HG02885 (cell line): ENCODE results near the gene RPS2.

Experiments used
- ATAC-seq: cut with Tn5 transposase; IDR thresholded peaks from one replicate; pipeline ENCODE4 v1.9.1; 2021; ENCODE audit warnings: mild to moderate bottlenecking; ENCODE audit not compliant: unreplicated experiment, poor library complexity

The RPS2 gene

GRCh38 chr16:1982991-1983543, 18.4 kb upstream of the RPS2 start:
- ATAC-seq, result no peak

GRCh38 chr16:1982013-1982433, 17.4 kb upstream of the RPS2 start:
- ATAC-seq, result no peak

DNA sequence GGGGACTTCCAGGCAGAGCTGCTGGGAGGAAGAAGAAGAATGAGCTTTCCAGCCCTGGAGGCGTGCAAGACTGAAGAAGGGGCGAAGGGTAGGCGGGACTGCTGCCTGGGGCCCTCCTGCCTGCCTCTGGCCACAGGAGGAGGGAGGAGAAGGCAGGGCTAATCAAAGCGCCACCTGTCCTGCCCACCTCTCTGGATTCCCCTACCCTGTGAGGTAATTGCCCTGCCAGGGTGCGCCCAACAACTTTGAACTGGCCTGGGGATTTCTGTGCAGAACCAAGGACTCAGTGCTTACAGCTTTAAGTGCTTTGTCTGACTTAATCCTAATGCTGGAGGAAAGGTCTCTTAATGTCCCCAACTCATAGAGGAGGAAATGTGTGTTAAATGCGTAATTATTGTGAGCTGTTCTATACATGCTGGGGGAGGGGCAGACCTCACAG, 16.8 kb upstream of the RPS2 start, which contains the start of gene NOXO1:
Gene NOXO1, minus strand, starts transcription at position 72 of the 439 bp plus-strand sequence. CDS start 290 bp downstream, outside the sequence.
- no peak for ATAC-seq

DNA sequence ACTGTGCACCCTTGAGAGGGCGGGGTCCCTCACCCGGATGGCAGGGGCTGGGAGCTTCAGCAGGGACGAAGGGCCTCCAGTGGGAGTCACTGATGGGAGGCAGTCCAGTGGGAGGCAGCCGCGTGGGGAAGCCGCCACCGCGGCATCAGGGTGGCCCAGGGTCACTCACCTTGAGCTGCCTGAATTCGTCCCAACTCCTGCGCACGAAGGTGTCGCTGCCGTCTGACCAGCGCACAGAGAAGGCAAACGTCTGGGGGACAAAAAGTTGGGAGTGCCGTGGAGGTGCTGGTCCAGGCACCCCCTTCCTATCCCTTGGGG, 16.1 kb upstream of the RPS2 start:
- no peak for ATAC-seq

GRCh38 chr16:1980030-1980769, 15.6 kb upstream of the RPS2 start:
- ATAC-seq, result no peak

- no peak for ATAC-seq
Measured at GRCh38 chr16:1979271-1980029, 14.8 kb upstream of the RPS2 start.

DNA sequence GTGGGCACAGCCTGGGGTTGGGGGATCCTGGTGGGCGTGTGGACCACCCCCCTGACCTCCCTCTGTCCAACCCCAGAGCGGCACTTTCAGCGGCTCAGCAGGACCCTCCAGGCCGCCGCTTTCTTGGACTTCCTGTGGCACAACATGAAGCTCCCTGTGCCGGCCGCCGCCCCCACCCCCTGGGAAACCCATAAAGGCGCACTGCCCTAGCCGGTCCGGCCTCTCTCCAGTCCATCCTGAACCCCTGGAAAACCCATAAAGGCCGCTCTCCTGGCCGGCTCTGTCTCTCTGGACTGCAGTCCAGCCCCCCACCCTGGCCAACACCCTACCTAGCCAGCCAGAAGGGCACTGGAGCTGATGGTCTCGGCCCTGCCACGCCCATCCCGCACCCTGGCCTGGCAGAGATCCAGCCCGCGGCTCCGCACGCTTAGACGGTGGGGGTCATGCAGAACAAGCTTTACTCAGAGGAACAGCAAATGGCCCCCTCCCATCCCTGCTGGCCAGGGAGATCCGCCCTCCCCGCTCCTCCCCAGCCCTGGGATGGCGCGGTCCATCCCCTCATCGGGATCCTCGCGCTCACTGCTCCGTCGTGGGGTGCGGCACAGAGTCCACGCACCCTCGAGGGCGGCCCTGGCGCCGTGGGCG, 14.0 kb upstream of the RPS2 start:
- ATAC-seq, result no peak

DNA sequence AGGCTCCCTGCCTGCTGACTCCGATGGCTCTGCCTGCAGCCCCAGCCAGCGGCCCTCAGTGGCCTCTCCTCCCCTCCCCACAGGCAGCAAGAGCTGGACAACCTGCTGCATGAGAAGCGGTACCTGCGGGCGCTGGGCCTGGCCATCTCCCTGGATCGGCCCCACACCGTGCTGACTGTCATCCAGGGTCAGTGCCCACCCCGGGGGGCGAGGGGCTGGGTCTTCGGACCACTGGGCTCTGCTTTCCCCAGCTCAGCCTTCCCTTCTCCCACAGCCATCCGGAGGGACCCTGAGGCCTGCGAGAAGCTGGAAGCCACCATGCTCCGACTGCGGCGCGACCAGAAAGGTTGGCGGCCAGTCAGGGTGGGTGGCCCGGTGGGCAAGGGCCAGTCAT, 13.2 kb upstream of the RPS2 start:
- ATAC-seq, result no peak

DNA sequence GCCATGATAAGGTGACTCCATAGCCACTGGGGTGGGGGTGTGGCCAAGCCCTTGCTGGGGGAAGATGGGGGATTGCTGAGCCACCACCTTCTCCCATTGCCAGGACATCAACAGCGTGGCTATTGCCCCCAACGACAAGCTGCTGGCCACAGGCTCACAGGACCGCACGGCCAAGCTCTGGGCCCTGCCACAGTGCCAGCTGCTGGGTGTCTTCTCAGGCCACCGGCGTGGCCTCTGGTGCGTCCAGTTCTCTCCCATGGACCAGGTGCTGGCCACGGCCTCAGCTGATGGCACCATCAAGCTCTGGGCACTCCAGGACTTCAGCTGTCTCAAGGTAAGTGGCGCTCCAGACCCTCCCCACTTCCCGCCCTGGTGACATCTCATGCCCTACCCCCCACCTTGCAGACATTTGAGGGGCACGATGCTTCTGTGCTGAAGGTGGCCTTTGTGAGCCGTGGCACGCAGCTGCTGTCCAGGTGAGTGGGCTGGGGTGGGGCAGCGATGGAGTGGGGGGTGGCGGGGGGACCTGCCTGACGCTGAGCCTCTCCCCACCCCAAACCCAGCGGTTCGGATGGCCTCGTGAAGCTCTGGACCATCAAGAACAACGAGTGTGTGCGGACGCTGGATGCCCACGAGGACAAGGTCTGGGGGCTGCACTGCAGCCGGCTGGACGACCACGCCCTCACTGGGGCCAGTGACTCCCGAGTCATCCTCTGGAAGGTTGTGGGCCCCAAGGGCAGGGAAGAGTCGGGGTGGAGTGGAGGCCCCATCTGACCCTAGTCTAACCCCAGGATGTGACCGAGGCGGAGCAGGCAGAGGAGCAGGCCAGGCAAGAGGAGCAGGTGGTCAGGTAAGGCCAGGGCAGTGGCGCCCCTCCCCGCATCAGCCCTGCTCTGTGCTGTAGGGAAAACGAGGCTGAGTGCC, 12.6 kb upstream of the RPS2 start:
- no peak for ATAC-seq

DNA sequence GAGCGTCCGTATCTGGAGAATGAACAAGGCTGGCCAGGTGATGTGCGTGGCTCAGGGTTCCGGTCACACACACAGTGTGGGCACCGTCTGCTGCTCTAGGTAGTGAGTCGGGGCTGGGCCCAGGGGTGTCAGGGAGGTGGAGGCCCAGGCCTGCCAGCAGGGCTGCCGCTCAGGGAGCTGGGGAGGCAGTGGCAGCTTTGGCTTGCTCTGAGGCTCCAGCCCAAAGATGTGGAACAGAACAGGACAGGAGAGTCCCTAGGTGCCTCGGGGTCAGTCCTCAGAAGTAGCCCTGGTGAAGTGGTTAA, 11.5 kb upstream of the RPS2 start:
- no peak for ATAC-seq

DNA sequence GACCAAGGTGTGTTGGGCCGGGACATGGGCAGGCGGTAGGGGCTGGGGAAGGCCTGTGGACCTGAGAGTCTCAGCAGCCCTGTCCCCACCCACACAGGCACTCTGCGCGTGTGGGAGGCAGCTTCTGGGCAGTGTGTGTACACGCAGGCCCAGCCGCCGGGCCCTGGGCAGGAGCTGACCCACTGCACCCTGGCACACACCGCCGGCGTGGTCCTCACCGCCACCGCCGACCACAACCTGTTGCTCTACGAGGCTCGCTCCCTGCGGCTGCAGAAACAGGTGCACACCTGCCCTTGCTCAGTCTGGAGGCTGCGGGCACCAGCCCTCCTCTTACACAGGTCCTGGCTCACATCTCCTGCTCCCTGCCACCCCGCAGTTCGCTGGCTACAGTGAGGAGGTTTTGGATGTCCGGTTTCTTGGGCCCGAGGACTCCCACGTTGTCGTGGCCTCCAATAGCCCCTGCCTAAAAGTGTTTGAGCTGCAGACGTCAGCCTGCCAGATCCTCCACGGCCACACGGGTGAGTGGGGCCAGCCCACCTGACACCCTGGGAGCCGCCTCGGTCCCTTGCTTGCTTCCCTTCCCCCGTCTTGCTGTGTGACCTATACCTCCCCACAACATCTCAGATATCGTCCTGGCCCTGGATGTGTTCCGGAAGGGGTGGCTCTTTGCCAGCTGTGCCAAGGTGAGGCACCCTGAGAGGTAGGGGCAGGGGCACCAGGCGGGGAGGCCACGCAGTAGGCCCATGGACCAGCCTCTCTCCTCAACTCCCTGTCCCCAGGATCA, 11.0 kb upstream of the RPS2 start:
- no peak for ATAC-seq

- ATAC-seq, result no peak
Measured at GRCh38 chr16:1974157-1975070, 9.8 kb upstream of the RPS2 start.

DNA sequence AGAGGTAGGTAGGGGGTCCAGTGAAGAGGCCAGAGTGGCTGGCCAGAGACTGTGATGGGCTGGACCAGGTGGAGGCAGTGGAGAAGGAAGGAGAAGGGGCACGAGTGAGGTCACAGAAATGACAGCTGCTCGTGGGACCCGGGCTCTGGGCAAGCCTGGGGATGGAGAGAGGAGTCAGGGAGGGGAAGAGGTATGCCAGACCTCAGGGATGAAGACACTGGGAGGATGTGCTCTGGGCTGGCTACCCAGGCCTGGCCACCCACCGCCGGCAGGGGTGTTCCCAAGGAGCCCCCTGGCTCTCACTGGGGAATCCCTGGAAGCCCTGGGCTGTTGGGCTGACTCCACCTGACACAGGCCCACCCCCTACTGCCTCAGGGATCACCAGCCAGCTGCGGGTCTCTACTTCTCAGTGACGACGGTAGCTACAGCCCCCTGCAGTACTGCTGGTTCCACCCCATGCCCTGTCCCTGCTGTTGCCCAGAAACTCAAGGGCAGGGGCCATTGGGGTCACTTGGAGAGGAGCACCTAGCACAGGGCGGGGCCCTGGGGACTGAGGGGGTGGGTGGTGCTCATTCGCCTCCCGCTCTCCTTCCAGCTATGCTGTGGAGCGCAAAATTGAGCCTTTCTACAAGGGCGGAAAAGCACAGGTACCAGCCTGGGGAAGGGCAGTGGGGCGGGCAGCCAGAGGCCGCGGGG, 9.0 kb upstream of the RPS2 start:
- ATAC-seq, result no peak

DNA sequence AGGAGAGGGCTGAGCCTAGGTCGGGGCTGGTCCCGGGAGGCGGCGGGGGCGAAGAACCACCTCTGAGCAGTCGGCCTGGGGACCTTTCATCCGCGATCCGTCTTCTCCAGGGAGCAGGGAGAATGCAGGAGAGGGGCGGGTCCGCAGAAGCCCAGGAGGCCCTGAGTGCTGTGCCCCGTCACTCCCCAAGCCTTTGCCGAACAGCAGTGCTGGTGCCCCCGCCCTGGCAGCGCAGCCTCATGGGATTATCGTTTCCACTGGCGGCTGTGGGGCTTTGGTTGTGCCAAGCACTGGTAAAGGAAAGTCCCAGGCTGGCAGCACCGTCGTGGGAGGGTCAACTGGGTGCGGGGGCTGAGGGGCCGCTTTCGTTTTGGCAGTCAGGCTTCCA, 7.9 kb upstream of the RPS2 start:
- ATAC-seq, result no peak

GRCh38 chr16:1971796-1972489, 7.3 kb upstream of the RPS2 start, which contains the start of gene TBL3:
TSS of gene TBL3 (plus strand) at chr16:1972053. CDS start at chr16:1972165, 112 bp downstream.
- ATAC-seq, result peak; percentile 92

- ATAC-seq, result no peak
Measured at GRCh38 chr16:1968146-1968953, 3.7 kb upstream of the RPS2 start.
